HG02970 (cell line): ENCODE results near the gene EXOC8.

Experiments
- ATAC-seq: cut with Tn5 transposase; IDR thresholded peaks from one replicate; pipeline ENCODE4 v1.9.1; 2021; ENCODE audit warnings: mild to moderate bottlenecking, moderate library complexity, moderate number of reproducible peaks; ENCODE audit not compliant: unreplicated experiment, low FRiP score

The EXOC8 gene

GRCh38 chr1:231317306-231318014 lies 20.2 kb downstream of the EXOC8 start:
- ATAC-seq: no peak

- ATAC-seq: no peak
These were observed 21.8 kb downstream of the EXOC8 start for GRCh38 chr1:231315887-231316286.

- ATAC-seq: no peak
These were observed 24.0 kb downstream of the EXOC8 start for GRCh38 chr1:231313661-231314060.

GRCh38 chr1:231312432-231312788 lies 25.2 kb downstream of the EXOC8 start:
- ATAC-seq: no peak

GRCh38 chr1:231311720-231312431 lies 25.8 kb downstream of the EXOC8 start:
- ATAC-seq: no peak

- no peak for ATAC-seq
These were observed 27.2 kb downstream of the EXOC8 start for GRCh38 chr1:231310391-231310934.

GRCh38 chr1:231301990-231302389 lies 35.7 kb downstream of the EXOC8 start:
- no peak for ATAC-seq

GRCh38 chr1:231295938-231296337 lies 41.7 kb downstream of the EXOC8 start:
- ATAC-seq: no peak

- ATAC-seq: no peak
These were observed 51.0 kb downstream of the EXOC8 start for GRCh38 chr1:231286603-231287002.

- ATAC-seq: no peak
These were observed 53.2 kb downstream of the EXOC8 start for GRCh38 chr1:231284441-231284840.
